Measurements from ENCODE around the gene CSRNP3. TPM values are rescaled to one million over a fixed set of nuclear protein-coding genes. Genes with fewer than 3 reads are reported as not detected.
"Not testable (repeated sequence)": the region's sequence is repeated elsewhere in the genome, so short reads cannot be mapped to it uniquely, and the experiment has no call there.

Gene CSRNP3
- total RNA-seq, 2 donors from 2014 or later: not detected

DNA sequence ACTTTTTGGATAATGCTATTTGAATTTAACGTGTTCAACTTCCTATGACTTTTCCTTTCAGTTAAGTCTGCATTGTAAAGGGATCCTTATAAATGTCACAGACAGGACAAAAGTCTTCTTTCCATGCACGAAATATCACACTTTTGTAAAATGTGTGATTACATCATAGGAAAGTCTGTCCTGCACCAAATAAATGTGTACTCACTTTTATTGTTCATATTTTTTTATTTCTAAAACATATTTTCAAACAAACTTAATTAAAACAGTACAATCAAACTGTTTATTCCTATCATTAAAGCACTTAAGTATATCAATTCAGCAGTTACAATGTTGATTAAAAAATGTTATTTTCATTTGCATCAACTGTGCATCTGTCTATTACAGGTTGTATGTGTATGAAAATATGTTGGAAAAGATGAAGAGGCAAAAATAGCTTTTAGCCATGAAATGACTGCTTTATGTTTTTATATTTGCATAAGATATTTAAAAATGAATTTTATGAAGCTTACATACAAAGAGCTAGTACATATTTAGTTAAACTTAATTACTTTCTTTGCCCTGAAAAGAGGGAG is 105.6 kb downstream of the CSRNP3 start:
- no peak overlapping the region for H3K27ac Mint-ChIP-seq

DNA sequence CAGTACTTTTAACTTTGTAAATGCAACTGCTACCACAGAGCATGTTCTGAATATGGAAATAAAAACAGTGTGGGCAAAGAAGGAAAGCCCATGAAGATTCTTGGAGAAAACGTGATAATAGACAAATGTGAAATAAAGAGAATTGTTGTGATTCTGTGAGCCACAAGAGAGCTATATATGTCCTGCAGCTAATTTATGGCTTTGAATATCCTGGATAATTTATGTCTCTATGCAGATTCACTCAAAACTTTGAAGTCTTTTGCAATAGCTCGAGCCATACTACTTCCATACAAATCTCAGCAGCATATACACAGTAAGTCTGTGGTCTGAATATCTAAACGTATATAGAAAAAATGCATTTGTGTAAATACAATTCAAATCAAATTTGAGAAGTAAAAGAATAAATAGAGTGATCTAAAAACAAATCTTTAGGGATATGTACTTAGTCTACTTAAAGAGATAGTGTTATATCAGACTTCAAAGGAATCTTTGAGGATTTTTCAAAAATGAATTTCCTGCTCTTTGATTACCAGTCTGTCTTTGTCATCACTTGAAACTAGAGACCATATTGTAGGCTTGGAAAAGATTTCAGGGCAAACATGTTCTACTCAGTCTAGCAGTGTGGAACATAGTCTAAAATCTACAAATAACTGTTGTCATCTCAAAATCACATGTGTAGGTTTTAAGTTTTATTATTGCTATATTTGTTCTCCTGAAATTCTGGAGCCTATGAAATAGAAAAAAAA is 107.1 kb downstream of the CSRNP3 start:
- H3K4me3 Mint-ChIP-seq: no peak overlapping the region
- peaks cover 8% of the 10 kb centered on the region for H3K27me3 Mint-ChIP-seq
- no peak for ATAC-seq (replicated peaks)
- no peak overlapping the region for H3K27ac Mint-ChIP-seq
- no peaks in the 10 kb centered on the region for H3K4me1 Mint-ChIP-seq
- H3K9me3 Mint-ChIP-seq: no peaks in the 10 kb centered on the region
- no peaks in the 10 kb centered on the region for H3K36me3 Mint-ChIP-seq (ENCODE audit: low read depth)

More for the DNA sequence above, 105.6 kb downstream of the CSRNP3 start:
- Mint-ChIP-seq H3K9me3 (no peaks in the 10 kb centered on the region), H3K4me1 (no peaks in the 10 kb centered on the region), H3K36me3 (ENCODE audit: low read depth) (no peaks in the 10 kb centered on the region), H3K27me3 (peaks cover 8% of the 10 kb centered on the region), H3K4me3 (no peak overlapping the region)
- no peak for ATAC-seq (replicated peaks)

DNA sequence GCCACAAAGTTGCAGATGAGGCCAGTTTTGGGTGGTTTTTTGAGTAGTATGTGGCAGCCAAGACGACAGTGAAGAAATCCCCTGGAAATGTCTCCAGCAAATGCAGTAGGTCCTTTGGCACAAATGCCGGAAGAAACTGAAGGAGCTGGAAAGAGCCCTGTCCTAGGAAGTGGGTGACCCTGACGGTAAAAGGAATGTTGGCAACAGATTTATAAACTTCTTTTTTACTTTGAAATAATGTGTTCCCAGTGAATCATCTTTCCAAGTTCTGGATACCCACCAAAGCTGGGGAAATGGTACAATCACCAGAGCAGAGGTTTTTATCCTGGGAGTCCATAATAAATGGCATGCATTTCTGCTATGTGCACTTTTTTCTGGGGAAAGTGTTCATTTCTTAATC is 112.9 kb downstream of the CSRNP3 start:
- Mint-ChIP-seq H3K4me1 (no peaks in the 10 kb centered on the region), H3K36me3 (ENCODE audit: low read depth) (no peaks in the 10 kb centered on the region), H3K4me3 (no peak overlapping the region), H3K9me3 (no peaks in the 10 kb centered on the region), H3K27me3 (no peaks in the 10 kb centered on the region), H3K27ac (no peak overlapping the region)
- ATAC-seq (replicated peaks): no peak

DNA sequence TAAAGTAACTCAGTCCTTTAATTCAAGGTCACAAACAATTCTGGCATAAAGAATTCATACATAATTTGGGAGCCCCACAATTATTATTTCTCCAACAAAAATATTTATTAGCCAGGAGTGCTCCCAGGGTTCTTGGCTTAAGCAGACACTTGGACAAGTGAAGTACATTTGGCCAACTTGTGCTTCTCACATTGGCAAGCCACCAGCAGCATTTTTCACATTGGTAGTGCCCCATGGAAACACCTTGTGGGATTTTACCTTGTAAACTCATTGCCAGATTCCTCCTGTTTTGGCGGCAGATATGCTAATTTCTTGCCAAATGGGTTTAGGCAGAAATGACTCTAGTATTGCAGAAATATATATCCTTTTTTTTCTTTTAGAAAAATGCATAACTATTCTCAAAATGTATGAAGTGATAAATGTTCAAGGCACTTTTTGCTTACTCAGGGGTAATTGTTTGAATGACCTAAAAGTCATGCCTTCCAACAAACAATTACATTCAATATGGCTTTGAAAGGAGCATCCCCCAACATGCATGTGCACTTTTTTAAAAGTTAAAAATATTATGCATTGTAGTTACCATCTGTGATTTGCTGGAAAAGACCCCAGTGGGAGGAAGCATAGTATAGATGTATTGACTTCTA is 113.5 kb downstream of the CSRNP3 start:
- no peak for ATAC-seq (replicated peaks)
- Mint-ChIP-seq H3K27ac (no peak overlapping the region), H3K27me3 (no peaks in the 10 kb centered on the region), H3K9me3 (no peaks in the 10 kb centered on the region), H3K36me3 (ENCODE audit: low read depth) (no peaks in the 10 kb centered on the region), H3K4me3 (no peak overlapping the region), H3K4me1 (no peaks in the 10 kb centered on the region)

DNA sequence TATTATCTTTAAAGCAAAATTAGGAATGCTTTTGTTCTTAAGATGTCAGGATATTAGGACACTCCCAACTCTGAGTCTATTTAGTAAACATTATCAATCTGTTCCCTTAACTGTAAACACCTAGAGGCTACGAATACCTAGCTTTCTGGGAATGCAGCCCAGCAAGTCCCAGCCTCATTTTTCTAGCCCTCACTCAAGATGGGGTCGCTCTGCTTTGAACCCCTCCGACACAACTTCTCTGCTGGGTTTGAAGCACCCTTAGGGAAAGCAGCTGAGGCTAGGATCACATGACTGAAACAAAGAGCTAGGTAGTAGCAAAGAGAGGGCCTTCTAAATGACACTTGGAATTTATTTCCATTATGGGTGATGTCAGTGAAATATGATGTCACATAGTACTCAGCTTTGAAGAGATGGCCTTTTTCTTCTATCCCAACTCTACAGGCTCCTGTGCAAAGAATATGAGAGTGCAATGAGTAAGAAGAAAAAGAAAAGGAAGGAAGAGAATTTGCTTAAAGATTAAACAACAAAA is 114.7 kb downstream of the CSRNP3 start:
- Mint-ChIP-seq H3K36me3 (ENCODE audit: low read depth) (no peaks in the 10 kb centered on the region), H3K27me3 (no peaks in the 10 kb centered on the region)

DNA sequence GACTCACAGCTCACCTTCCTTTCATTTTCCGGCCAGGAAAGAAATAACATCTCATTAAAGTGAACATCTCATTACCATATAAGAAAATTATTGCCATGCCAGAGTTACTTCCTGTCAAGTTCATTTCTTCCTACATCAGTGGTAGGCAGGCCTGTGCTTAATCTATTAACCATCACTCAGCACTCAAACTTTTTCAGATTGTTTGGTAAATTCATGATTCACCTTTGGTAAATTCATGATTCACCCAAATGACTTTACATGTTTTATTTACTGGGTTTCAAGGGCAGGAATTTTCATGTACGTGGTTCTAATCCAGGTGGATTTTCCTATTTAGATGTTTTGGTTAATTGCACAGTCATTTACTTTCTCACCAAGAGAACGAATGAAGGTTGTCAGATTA is 116.5 kb downstream of the CSRNP3 start:
- Mint-ChIP-seq H3K4me3 (no peak overlapping the region), H3K27ac (no peak overlapping the region), H3K9me3 (peaks cover 4% of the 10 kb centered on the region), H3K4me1 (no peaks in the 10 kb centered on the region), H3K36me3 (ENCODE audit: low read depth) (no peaks in the 10 kb centered on the region), H3K27me3 (peaks cover 5% of the 10 kb centered on the region)
- no peak for ATAC-seq (replicated peaks)

More for the DNA sequence above, 114.7 kb downstream of the CSRNP3 start:
- H3K4me1 Mint-ChIP-seq: no peaks in the 10 kb centered on the region
- no peak for ATAC-seq (replicated peaks)
- H3K27ac Mint-ChIP-seq: no peak overlapping the region
- no peaks in the 10 kb centered on the region for H3K9me3 Mint-ChIP-seq
- H3K4me3 Mint-ChIP-seq: no peak overlapping the region

DNA sequence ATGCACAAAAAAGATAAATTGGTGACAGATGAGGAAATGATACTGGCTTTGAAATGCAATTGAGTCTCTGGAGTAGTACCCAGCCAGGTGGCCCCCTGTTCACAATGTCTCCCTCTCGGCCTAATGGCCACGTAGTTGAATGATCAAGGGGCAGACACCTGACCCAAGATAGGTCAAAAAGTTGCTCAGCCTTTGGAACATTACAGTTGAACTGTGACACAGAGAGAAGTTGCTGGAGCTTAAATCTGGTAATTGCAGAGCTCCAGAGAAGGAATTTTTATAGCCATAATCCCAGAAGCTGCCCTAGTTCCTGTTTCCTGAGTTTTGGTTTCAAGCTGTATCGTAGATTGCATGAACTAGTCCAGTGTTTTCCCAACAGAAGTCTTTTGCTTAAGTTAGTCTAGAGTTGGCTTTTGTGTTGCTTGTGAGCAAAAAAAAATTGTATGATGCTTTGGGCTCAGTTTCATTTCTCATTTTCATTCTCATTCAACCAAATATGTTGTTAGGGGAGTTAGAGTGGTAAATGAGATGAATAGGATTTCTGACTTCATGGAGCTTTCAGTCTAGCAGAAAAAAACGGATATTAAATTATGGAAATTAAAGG is 117.9 kb downstream of the CSRNP3 start:
- Mint-ChIP-seq H3K4me1 (no peaks in the 10 kb centered on the region), H3K27ac (no peak overlapping the region), H3K4me3 (no peak overlapping the region), H3K9me3 (peaks cover 5% of the 10 kb centered on the region), H3K27me3 (peaks cover 6% of the 10 kb centered on the region), H3K36me3 (ENCODE audit: low read depth) (no peaks in the 10 kb centered on the region)
- no peak for ATAC-seq (replicated peaks)

DNA sequence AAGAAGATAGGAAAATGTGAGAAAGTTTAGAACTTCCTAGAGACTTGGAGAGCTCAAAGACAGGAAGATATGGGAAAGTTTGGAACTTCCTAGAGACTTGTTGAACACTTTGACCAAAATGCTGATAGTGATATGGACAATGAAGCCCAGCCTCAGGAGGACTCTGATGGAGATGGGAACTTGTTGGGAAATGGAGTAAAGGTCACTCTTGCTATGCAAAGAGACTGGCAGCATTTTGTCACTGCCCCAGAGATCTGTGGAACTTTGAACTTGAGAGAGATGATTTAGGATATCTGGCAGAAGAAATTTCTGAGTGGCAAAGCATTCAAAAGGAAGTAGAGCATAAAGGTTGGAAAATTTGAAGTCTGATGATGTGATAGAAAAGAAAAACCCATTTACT is 121.5 kb downstream of the CSRNP3 start:
- H3K27me3 Mint-ChIP-seq; H3K4me1 Mint-ChIP-seq; H3K36me3 Mint-ChIP-seq (ENCODE audit: low read depth); H3K27ac Mint-ChIP-seq; H3K9me3 Mint-ChIP-seq; H3K4me3 Mint-ChIP-seq; ATAC-seq (replicated peaks): not testable (repeated sequence)

DNA sequence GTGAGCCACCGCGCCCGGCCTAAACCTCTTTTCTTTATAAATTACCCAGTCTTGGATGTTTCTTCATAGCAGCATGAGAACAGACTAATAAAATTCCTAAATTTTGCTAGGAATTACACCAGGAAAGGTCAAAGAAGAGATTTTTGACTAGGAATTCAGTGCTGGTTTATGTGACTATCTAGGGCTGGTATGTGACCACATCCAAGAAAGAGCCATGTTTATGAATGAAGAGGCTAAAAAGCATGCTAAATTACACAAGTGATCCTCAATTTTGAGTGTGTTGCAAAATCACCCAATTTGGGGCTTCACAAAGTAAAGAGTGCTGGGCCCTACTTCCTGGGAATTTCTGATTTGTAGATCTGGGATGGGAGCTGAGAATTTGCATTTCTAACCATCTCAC is 123.6 kb downstream of the CSRNP3 start:
- Mint-ChIP-seq H3K36me3 (ENCODE audit: low read depth) (no peaks in the 10 kb centered on the region), H3K27me3 (peaks cover 9% of the 10 kb centered on the region), H3K4me1 (no peaks in the 10 kb centered on the region), H3K27ac (no peak overlapping the region), H3K9me3 (peaks cover 5% of the 10 kb centered on the region), H3K4me3 (no peak overlapping the region)
- ATAC-seq (replicated peaks): no peak

DNA sequence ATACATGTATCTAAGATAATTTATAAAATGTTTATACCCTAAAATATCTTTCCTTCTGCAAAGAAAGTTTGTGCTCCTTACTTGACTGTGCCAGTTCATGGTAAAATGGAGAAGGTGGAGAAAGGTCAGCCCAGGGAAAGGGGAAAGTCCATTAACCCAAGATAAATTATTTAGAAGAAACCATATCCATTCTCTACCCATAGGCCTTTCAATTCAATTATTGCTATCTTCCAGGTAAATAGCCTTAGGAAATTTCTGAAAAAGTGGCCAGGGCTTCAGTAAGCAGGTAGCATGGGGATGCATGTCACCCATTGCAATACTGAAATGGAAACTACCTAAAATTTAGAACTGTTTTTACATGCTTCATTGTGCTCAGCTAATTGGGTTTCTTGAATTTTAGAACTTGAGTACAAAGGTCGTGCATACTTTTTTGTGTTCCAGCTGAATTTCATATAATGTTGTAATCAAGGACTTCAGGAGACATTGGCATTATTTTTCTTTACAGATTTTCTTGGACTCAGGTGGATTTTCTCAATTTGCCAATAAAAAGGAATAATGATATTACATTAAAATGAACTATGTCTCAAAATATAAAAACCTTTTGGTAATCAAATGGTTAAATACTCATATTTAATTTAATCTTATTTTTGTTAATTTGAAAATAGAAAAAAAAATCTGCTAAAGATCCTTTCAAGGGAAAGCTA is 124.9 kb downstream of the CSRNP3 start:
- no peak overlapping the region for H3K27ac Mint-ChIP-seq
- no peak for ATAC-seq (replicated peaks)
- no peak overlapping the region for H3K4me3 Mint-ChIP-seq
- H3K27me3 Mint-ChIP-seq: peaks cover 9% of the 10 kb centered on the region
- H3K9me3 Mint-ChIP-seq: peaks cover 5% of the 10 kb centered on the region
- H3K4me1 Mint-ChIP-seq: no peaks in the 10 kb centered on the region
- no peaks in the 10 kb centered on the region for H3K36me3 Mint-ChIP-seq (ENCODE audit: low read depth)

DNA sequence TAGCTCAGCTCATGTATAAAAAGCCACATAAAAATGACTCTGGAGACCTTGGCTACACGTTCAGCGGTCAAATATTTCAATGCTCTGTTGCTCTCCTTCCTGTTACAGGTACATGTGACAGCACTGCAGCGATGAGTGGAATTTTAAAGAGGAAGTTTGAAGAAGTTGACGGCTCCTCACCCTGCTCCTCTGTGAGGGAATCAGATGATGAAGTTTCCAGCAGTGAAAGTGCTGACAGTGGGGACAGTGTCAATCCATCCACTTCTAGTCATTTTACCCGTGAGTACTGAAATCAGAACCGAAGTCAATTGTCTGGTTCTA is 125.4 kb downstream of the CSRNP3 start:
- ATAC-seq (replicated peaks): no peak
- H3K27me3 Mint-ChIP-seq: peaks cover 9% of the 10 kb centered on the region
- H3K27ac Mint-ChIP-seq: no peak overlapping the region
- no peak overlapping the region for H3K4me3 Mint-ChIP-seq
- no peaks in the 10 kb centered on the region for H3K36me3 Mint-ChIP-seq (ENCODE audit: low read depth)
- H3K4me1 Mint-ChIP-seq: no peaks in the 10 kb centered on the region
- peaks cover 5% of the 10 kb centered on the region for H3K9me3 Mint-ChIP-seq

DNA sequence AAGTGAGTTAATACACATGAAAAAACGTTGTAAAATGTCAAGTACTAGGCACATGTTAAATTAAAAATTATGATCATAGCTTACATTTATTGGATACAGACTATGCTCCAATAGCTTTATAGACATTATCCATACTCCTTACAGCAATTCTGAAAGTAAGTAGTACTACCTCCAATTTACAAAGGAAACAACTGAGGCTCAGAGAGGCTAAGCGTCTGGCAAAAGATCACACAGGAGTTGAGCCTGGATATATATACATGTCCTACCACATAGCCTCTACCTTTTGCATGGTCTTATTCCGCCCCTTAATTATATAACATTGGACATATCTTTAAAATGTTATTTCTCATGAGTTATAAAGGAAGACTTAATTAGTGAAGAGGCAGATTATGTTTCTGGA is 127.3 kb downstream of the CSRNP3 start:
- Mint-ChIP-seq H3K36me3 (ENCODE audit: low read depth) (no peaks in the 10 kb centered on the region), H3K27ac (no peak overlapping the region), H3K4me1 (no peaks in the 10 kb centered on the region), H3K4me3 (no peak overlapping the region), H3K27me3 (peaks cover 3% of the 10 kb centered on the region), H3K9me3 (no peaks in the 10 kb centered on the region)
- no peak for ATAC-seq (replicated peaks)

DNA sequence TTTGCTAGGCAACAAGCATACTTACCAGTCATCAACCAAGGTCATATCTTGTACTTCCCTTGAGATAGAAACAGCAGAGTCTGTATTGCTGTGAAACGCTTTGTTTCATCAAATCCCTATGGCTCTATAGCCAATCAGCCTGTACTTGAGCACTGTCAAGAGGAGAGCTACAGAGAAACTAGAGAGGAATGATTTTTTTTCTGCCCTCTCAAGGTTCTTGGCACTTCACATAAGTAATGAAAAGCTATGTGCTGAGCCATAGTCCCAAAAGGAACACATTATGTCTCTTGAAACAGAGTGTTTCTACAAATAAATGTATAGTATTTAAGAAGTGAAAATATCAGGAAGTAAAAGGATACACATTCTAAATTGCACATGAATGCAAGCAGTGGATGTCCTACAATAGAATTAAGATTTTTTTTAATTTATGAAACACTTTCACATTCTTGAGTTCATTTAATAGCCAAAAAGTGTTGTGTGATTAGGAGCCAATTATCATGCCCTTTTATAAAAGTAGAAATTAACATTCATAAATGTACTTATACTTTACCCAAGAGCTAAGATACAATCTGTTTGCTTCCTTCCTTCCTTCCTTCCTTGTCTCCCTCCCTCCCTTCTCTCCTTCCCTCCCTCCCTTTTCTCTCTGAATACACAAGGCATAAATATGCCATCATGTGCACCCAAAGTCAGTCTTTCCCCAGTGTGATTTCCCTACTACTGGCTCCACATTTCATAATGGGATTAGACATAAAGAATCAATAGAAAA is 131.8 kb downstream of the CSRNP3 start:
- Mint-ChIP-seq H3K9me3 (no peaks in the 10 kb centered on the region), H3K36me3 (ENCODE audit: low read depth) (no peaks in the 10 kb centered on the region), H3K27me3 (peaks cover 12% of the 10 kb centered on the region), H3K4me1 (no peaks in the 10 kb centered on the region), H3K4me3 (no peak overlapping the region), H3K27ac (no peak overlapping the region)
- ATAC-seq (replicated peaks): no peak

Measured in activated T-helper 17 cell treated with anti-CD3 and anti-CD28 coated beads, Interleukin-2, amount 50 U/mL, for 72 hours (primary cell).